Measurements from ENCODE around the gene PLXNB1. TPM values are rescaled to one million over a fixed set of nuclear protein-coding genes. Genes with fewer than 3 reads are reported as not detected.
A peak's percentile ranks its signal among the peaks of the same experiment; 100 is the strongest.

Gene PLXNB1
- total RNA-seq, 1 experiment from 2014 or later = 35.6 TPM

- TF ChIP-seq POLR2AphosphoS5 (IDR thresholded peaks at IDR 0.05; ENCODE audit: low read depth, low read length) (peak; percentile 27; the same call in 1 of the 2 replicates), CTCF (IDR thresholded peaks at IDR 0.05 in 2 of 3, conservative IDR thresholded peaks at IDR 0.05 in 1 of 3; ENCODE audit: borderline replicate concordance in 1 of 3, insufficient read depth in 1 of 3, low read depth in 2 of 3, low read length in 2 of 3) (peak in 2 of 3 experiments; percentile 100; a peak in 4 of 6 replicates), YY1 (IDR thresholded peaks at IDR 0.05; ENCODE audit: extremely low read depth, insufficient replicate concordance, low read depth, low read length) (peak; percentile 55)
- TF ChIP-seq, protein P1, sequence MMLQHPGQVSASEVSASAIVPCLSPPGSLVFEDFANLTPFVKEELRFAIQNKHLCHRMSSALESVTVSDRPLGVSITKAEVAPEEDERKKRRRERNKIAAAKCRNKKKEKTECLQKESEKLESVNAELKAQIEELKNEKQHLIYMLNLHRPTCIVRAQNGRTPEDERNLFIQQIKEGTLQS (IDR thresholded peaks at IDR 0.05) = no peak
- Histone ChIP-seq H3K27me3 (ENCODE audit: insufficient read depth, low read length) (no peaks in the 10 kb centered on the region), H3K9me3 (ENCODE audit: control insufficient read depth in 1 of 2, insufficient read depth in 1 of 2, low read depth in 1 of 2, low read length in 2 of 2) (no peaks in the 10 kb centered on the region), H3K4me3 (replicated peaks in 1 of 2; ENCODE audit: low read depth in 1 of 2, low read length in 2 of 2) (no peak overlapping the region), H3K9me2 (ENCODE audit: insufficient read depth) (no peaks in the 10 kb centered on the region), H3K36me3 (ENCODE audit: control insufficient read depth in 1 of 2, insufficient read depth in 2 of 2, low read length in 2 of 2) (peaks cover 0 to 17% of the 10 kb centered on the region in 2 experiments; a peak in 1 of 4 replicates), H3K27ac (ENCODE audit: low read depth, low read length) (peak overlapping the region; percentile 5; the same call in 1 of the 2 replicates), H4K20me1 (ENCODE audit: insufficient read depth) (no peaks in the 10 kb centered on the region), H3K4me2 (ENCODE audit: low read length) (0 out of 2 replicates have a peak overlapping the region, but pooled peaks have one; percentile 14), H3K9ac (ENCODE audit: low read length) (no peak overlapping the region), H3K4me1 (ENCODE audit: control insufficient read depth in 1 of 2, insufficient read depth in 2 of 2, low read length in 2 of 2) (peaks cover 42 to 68% of the 10 kb centered on the region in 2 experiments), H3K79me2 (ENCODE audit: insufficient read depth, low read length) (peaks cover 35% of the 10 kb centered on the region), H2AFZ (ENCODE audit: low read depth, low read length, poor library complexity, severe bottlenecking) (no peak overlapping the region)
- ChIA-PET CTCF (interaction anchor here (0.6 to 6.4 kb wide), 66 partner anchors 8 to 914 kb away, joined by 3 to 386 read pairs (median 4); partner anchors contain the start of genes ATRIP, CDC25A, IP6K2 and NDUFAF3), POLR2A (interaction anchor here (0.6 to 1.7 kb wide), 13 partner anchors 11 to 560 kb away, joined by 3 to 22 read pairs (median 3); partner anchors contain the start of genes ATRIP, CDC25A and PFKFB4), RAD21 (ENCODE audit: low non-redundant PET in 1 of 2, low total read pairs in 2 of 2, uncharacterized antibody in 2 of 2, unreplicated experiment in 2 of 2) (interaction anchor here (0.5 to 3.3 kb wide), 14 partner anchors 20 to 242 kb away, joined by 3 to 59 read pairs (median 4); no protein-coding TSS in a partner anchor)
- intact Hi-C loops (cut with micrococcal nuclease) = loop anchor here (1.0 kb wide), 4 partner anchors 35 to 242 kb away; no protein-coding TSS in a partner anchor
- DNase-seq (ENCODE audit: low read depth, low spot score) (peak; percentile 78), ATAC-seq (peak; percentile 43)
- no TSS peak for BruUV-seq (replicated peaks)
Measured at GRCh38 chr3:48435774-48436476, 6.0 kb upstream of the PLXNB1 start.
